ENCODE data around the gene C2orf69. TPM values are rescaled to one million over a fixed set of nuclear protein-coding genes. Genes with fewer than 3 reads are reported as not detected.

The C2orf69 gene
- total and polyA plus RNA-seq, 2 of the 13 experiments (the other 11 are each of a cell fraction or from before 2014, with no cell fraction given) = 4.8 to 19.3 TPM

- TF ChIP-seq ARHGAP35 (CRISPR knock-in tag; IDR thresholded peaks at IDR 0.05; ENCODE audit: borderline replicate concordance) = peak; percentile 74
- TF ChIP-seq ZNF792 (CRISPR knock-in tag; IDR thresholded peaks at IDR 0.05) = peak; percentile 86
- no peak; the same call in 1 of the 2 replicates for TF ChIP-seq ZMAT3 (CRISPR knock-in tag; conservative IDR thresholded peaks at IDR 0.05)
- 0 out of 2 replicates have a peak, but pooled peaks have one; percentile 8 for TF ChIP-seq KIAA2018 (CRISPR knock-in tag; IDR thresholded peaks at IDR 0.05; ENCODE audit: borderline replicate concordance)
- peak; percentile 87 for TF ChIP-seq ZBTB10 (CRISPR knock-in tag; IDR thresholded peaks at IDR 0.05; ENCODE audit: borderline replicate concordance)
- TF ChIP-seq TFDP2 (CRISPR knock-in tag; IDR thresholded peaks at IDR 0.05) = peak; percentile 99
- TF ChIP-seq ZKSCAN5 (CRISPR knock-in tag; IDR thresholded peaks at IDR 0.05) = 0 out of 2 replicates have a peak, but pooled peaks have one; percentile 35
- peak; percentile 93 for TF ChIP-seq ZNF710 (CRISPR knock-in tag; IDR thresholded peaks at IDR 0.05; ENCODE audit: borderline replicate concordance)
- TF ChIP-seq TERF1 (CRISPR knock-in tag; IDR thresholded peaks at IDR 0.05) = no peak
- peak; percentile 100 for TF ChIP-seq SAP130 (CRISPR knock-in tag; IDR thresholded peaks at IDR 0.05; ENCODE audit: low read depth)
- peak; percentile 71; the same call in 1 of the 2 replicates for TF ChIP-seq ZNF703 (CRISPR knock-in tag; IDR thresholded peaks at IDR 0.05; ENCODE audit: borderline replicate concordance)
Measured at GRCh38 chr2:199911052-199911876, at the start of gene C2orf69 (continued).

Measured in HepG2 (cell line).